Endothelial cell of umbilical vein (primary cell): ENCODE measurements around the gene SIPA1L3. TPM values are rescaled to one million over a fixed set of nuclear protein-coding genes. Genes with fewer than 3 reads are reported as not detected.

ENCODE experiments used
- BruUV-seq: library from RNA; stranded (reverse); fragments of 400-500 nt; replicated peaks from 2 replicates; lab custom pipeline; 2021; lab: Mats Ljungman, UMichigan
- CTCF ChIA-PET: fragments of 300-600, 350-600 bp; sonication (Branson Sonifier 250); formaldehyde crosslinking; loops from one replicate; lab custom pipeline; 2021; ENCODE audit warnings: antibody characterized with exemption, inconsistent platforms; lab: Charles Lee
- POLR2A ChIA-PET: fragments of 300-600, 350-600 bp; sonication (Branson Sonifier 250); formaldehyde crosslinking; loops from one replicate; lab custom pipeline; 2021; ENCODE audit warnings: antibody characterized with exemption, inconsistent platforms; lab: Charles Lee
- DNase-seq: peaks from one replicate; pipeline ENCODE4 v3.0.0-alpha.2; 2011; ENCODE audit warnings: low read depth, low spot score
- FAIRE-seq: peaks from 2 replicates; lab custom pipeline; 2011; peaks lifted over from hg19 to GRCh38; lab: Jason Lieb, UNC
- H2AFZ ChIP-seq: 2 replicates; pipeline ENCODE4 v1.6.0; 2012; ENCODE audit warnings: low read depth, low read length, control low read depth, inconsistent platforms
- H3K27ac ChIP-seq: 2 replicates; pipeline ENCODE4 v1.5.1; 2011; ENCODE audit warnings: low read depth, mild to moderate bottlenecking, control low read depth, low read length, moderate library complexity; ENCODE audit not compliant: insufficient read depth
- H3K27me3 ChIP-seq, 2 experiments: 2 replicates each; pipeline versions ENCODE4 v1.6.0 to v1.6.1; 2011; ENCODE audit warnings: low read length in 2 of 2, mixed read lengths in 1 of 2; ENCODE audit not compliant: control insufficient read depth in 2 of 2, insufficient read depth in 2 of 2
- H3K36me3 ChIP-seq, 2 experiments: 2 replicates in 1 of 2; 3 replicates in 1 of 2; pipeline ENCODE4 v1.5.1; 2011; ENCODE audit warnings: low read length in 2 of 2, mild to moderate bottlenecking in 1 of 2, moderate library complexity in 1 of 2; ENCODE audit not compliant: control insufficient read depth in 2 of 2, insufficient read depth in 2 of 2; ENCODE audit errors: extremely low read depth in 1 of 2
- H3K4me1 ChIP-seq: 3 replicates; pipeline ENCODE4 v1.5.1; 2011; ENCODE audit warnings: mild to moderate bottlenecking, low read length; ENCODE audit not compliant: control insufficient read depth, insufficient read depth; ENCODE audit errors: extremely low read depth
- H3K4me2 ChIP-seq: 2 replicates; pipeline ENCODE4 v1.6.1; 2011; ENCODE audit warnings: low read length, control low read depth, mixed read lengths; ENCODE audit not compliant: insufficient read depth
- H3K4me3 ChIP-seq, 3 experiments: fragments of 200-600 bp in 1 of 3; sonication (generic), shearing (Covaris generic) in 1 of 3; replicated peaks in 1 of 3; 2 replicates each; pipeline ENCODE4 v1.5.1; 2011 to 2016; ENCODE audit warnings: control low read depth in 3 of 3, low read length in 3 of 3, mild to moderate bottlenecking in 2 of 3, inconsistent platforms in 1 of 3, low read depth in 1 of 3, moderate library complexity in 1 of 3; ENCODE audit not compliant: insufficient read depth in 1 of 3
- H3K79me2 ChIP-seq: 2 replicates; pipeline ENCODE4 v1.6.0; 2012; ENCODE audit warnings: low read length, inconsistent platforms; ENCODE audit not compliant: control insufficient read depth, insufficient read depth
- H3K9ac ChIP-seq: replicated peaks from 2 replicates; pipeline ENCODE3; 2011; ENCODE audit warnings: low read length, control low read depth; ENCODE audit not compliant: insufficient read depth; ENCODE audit errors: extremely low read depth
- H3K9me1 ChIP-seq: replicated peaks from 3 replicates; pipeline ENCODE4 v1.6.0; 2011; ENCODE audit warnings: mild to moderate bottlenecking, low read length; ENCODE audit not compliant: control insufficient read depth, insufficient read depth; ENCODE audit errors: extremely low read depth
- H3K9me3 ChIP-seq: replicated peaks from 2 replicates; pipeline ENCODE4 v1.5.1; 2012; ENCODE audit warnings: low read length, inconsistent platforms; ENCODE audit not compliant: control insufficient read depth, insufficient read depth
- H4K20me1 ChIP-seq: replicated peaks from 2 replicates; pipeline ENCODE3; 2011; ENCODE audit warnings: mild to moderate bottlenecking, low read length; ENCODE audit not compliant: control insufficient read depth, insufficient read depth; ENCODE audit errors: extremely low read depth
- EZH2 ChIP-seq: IDR thresholded peaks from 2 replicates; pipeline ENCODE4 v1.6.1; 2012; ENCODE audit warnings: borderline replicate concordance, low read depth, mild to moderate bottlenecking, moderate library complexity, low read length, inconsistent platforms; ENCODE audit not compliant: severe bottlenecking
- FOS ChIP-seq: IDR thresholded peaks from 2 replicates; pipeline ENCODE4 v1.6.1; 2011; ENCODE audit warnings: mild to moderate bottlenecking, low read length, moderate library complexity, borderline replicate concordance; ENCODE audit not compliant: insufficient read depth
- GATA2 ChIP-seq: IDR thresholded peaks from 2 replicates; pipeline ENCODE4 v1.7.0; 2011; ENCODE audit warnings: low read depth, mild to moderate bottlenecking, moderate library complexity, mixed read lengths, low read length; ENCODE audit not compliant: insufficient read length, insufficient read depth
- JUN ChIP-seq: IDR thresholded peaks from 2 replicates; pipeline ENCODE4 v1.6.1; 2011; ENCODE audit warnings: borderline replicate concordance, low read depth; ENCODE audit not compliant: insufficient read length, insufficient read depth
- MYC ChIP-seq: IDR thresholded peaks from one replicate; pipeline ENCODE4 v1.6.1; 2011; ENCODE audit warnings: mild to moderate bottlenecking, low read depth, low read length
- POLR2A ChIP-seq: IDR thresholded peaks from 2 replicates; pipeline ENCODE4 v1.6.1; 2012; ENCODE audit warnings: low read depth, mild to moderate bottlenecking, control low read depth, low read length
- POLR2AphosphoS5 ChIP-seq: IDR thresholded peaks from 2 replicates; pipeline ENCODE4 v1.6.1; 2012; ENCODE audit warnings: low read depth, mild to moderate bottlenecking, control low read depth, low read length, moderate library complexity; ENCODE audit not compliant: insufficient read depth
- dilution Hi-C: fragments of 300-500 bp; cut with MboI; formaldehyde crosslinking; loops from one replicate; pipeline ENCODE4 v1.15.0; 2019; ENCODE audit warnings: low sequenced_read_pairs; ENCODE audit not compliant: extremely low pct_ligation_motif_present
- intact Hi-C: fragments of 100-400 bp; cut with micrococcal nuclease; formaldehyde crosslinking; loops from one replicate; pipeline ENCODE4 v1.10.0; 2022
- polyA plus RNA-seq, 4 experiments: library from polyadenylated mRNA; depleted of rRNA in 3 of 4; stranded (reverse) in 3 of 4; unstranded in 1 of 4; fragments of >200 nt; gene quantifications; 2 replicates each; pipeline versions ENCODE4 v1.2.1 to v1.2.3, GENCODE V29; 2011 to 2012; ENCODE audit warnings: missing spikeins in 1 of 4
- total RNA-seq: library from RNA; stranded (reverse); gene quantifications from 2 replicates; pipeline ENCODE4 v1.2.3, GENCODE V29; 2021
- TF ChIP-seq, protein P1 (sequence below), 2 donors: IDR thresholded peaks; 1 replicate in 1 of 2; 2 replicates in 1 of 2; pipeline ENCODE4 v1.5.1; 2011; ENCODE audit warnings: low read length in 2 of 2, mild to moderate bottlenecking in 2 of 2, moderate library complexity in 2 of 2, control low read depth in 1 of 2, inconsistent platforms in 1 of 2, low read depth in 1 of 2; ENCODE audit not compliant: insufficient read depth in 1 of 2; ENCODE audit errors: extremely low read depth in 1 of 2
- TF ChIP-seq, protein P2 (sequence below): IDR thresholded peaks from 2 replicates; pipeline ENCODE4 v1.6.1; 2011; ENCODE audit not compliant: insufficient read depth, insufficient read length

The SIPA1L3 gene
- total and polyA plus RNA-seq, 2 donors (not counting 3 experiments of a cell fraction or from before 2014, with no cell fraction given), result 14.2 to 47.2 TPM

DNA sequence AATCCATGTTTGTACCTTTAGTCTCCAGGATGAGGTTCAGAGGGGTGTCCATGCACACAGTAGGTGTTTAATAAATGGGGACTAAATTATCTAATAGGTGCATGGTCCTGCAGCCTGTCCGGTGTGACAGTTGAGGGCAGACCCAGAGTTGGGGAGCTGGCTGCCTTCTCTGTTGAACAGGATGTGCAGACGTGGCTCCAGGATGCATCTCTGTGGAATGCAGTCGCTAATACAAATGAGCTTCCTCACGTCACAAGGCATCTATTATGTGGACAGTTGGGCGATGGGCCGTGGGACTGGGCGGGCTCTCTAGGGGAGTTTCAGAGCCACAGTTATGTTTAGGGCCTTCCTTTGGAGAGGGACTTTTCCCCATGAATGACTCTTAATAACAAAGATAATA is 71.0 kb downstream of the SIPA1L3 start:
- DNase-seq (peak; percentile 37), FAIRE-seq (peak; percentile 74)
- ChIA-PET POLR2A (no interaction called here), CTCF (interaction anchor here (0.8 to 1.4 kb wide), 7 partner anchors 10 to 79 kb away, joined by 3 to 5 read pairs (median 3); no protein-coding TSS in a partner anchor)
- no peak overlapping the region for H3K9ac ChIP-seq
- H3K4me1 ChIP-seq, result peaks cover 5% of the 10 kb centered on the region
- H3K27ac ChIP-seq, result peak overlapping the region; percentile 59
- H3K79me2 ChIP-seq, result peaks cover 34% of the 10 kb centered on the region
- no peak for TF ChIP-seq POLR2AphosphoS5
- TF ChIP-seq, protein P1, sequence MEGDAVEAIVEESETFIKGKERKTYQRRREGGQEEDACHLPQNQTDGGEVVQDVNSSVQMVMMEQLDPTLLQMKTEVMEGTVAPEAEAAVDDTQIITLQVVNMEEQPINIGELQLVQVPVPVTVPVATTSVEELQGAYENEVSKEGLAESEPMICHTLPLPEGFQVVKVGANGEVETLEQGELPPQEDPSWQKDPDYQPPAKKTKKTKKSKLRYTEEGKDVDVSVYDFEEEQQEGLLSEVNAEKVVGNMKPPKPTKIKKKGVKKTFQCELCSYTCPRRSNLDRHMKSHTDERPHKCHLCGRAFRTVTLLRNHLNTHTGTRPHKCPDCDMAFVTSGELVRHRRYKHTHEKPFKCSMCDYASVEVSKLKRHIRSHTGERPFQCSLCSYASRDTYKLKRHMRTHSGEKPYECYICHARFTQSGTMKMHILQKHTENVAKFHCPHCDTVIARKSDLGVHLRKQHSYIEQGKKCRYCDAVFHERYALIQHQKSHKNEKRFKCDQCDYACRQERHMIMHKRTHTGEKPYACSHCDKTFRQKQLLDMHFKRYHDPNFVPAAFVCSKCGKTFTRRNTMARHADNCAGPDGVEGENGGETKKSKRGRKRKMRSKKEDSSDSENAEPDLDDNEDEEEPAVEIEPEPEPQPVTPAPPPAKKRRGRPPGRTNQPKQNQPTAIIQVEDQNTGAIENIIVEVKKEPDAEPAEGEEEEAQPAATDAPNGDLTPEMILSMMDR (IDR thresholded peaks at IDR 0.05; ENCODE audit: extremely low read depth in 1 of 2, insufficient read depth in 1 of 2, low read depth in 1 of 2, low read length in 2 of 2), result no peak
- TF ChIP-seq MYC, result no peak
- TF ChIP-seq FOS, result no peak
- TF ChIP-seq GATA2, result no peak
- no peak for TF ChIP-seq EZH2
- TF ChIP-seq, protein P2, sequence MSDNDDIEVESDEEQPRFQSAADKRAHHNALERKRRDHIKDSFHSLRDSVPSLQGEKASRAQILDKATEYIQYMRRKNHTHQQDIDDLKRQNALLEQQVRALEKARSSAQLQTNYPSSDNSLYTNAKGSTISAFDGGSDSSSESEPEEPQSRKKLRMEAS, result no peak
- TF ChIP-seq JUN, result no peak
- TF ChIP-seq POLR2A, result no peak
- no peaks in the 10 kb centered on the region for H3K9me1 ChIP-seq
- H3K9me3 ChIP-seq, result no peaks in the 10 kb centered on the region
- no peak overlapping the region for H3K4me3 ChIP-seq
- no peaks in the 10 kb centered on the region for H3K36me3 ChIP-seq
- H3K4me2 ChIP-seq, result no peak overlapping the region
- no peaks in the 10 kb centered on the region for H3K27me3 ChIP-seq
- dilution Hi-C loops (no loop called here), intact Hi-C loops (no loop called here)
- no peaks in the 10 kb centered on the region for H4K20me1 ChIP-seq
- BruUV-seq, result no TSS peak
- no peak overlapping the region for H2AFZ ChIP-seq
